ENCODE measurements around the gene SLC28A3. TPM values are rescaled to one million over a fixed set of nuclear protein-coding genes. Genes with fewer than 3 reads are reported as not detected.

SLC28A3 gene
- total and polyA plus RNA-seq, 10 of the 15 experiments (the other 5 are each of a cell fraction or from before 2014, with no cell fraction given) = 0.03 to 0.39 (median 0.07) TPM; not detected in 2

DNA sequence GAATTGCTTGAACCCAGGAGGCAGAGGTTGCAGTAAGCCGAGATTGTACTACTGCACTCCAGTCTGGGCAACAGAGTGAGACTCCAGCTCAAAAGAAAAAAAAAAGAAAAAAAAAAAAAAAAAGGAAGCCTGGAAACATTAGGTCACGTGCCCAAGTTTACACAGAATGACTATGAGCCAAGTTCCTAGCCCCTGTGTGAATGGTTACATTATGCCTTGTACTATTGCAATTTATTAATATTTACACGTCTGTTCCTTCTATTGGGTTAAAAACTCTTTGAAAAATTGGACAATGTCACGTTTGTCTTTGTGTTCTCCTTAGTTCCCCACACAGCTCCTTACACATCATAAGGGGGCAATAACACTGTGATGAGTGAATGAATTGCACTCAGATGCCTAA, 33.5 kb upstream of the SLC28A3 start:
- TF ChIP-seq ZNF207 (IDR thresholded peaks at IDR 0.05; ENCODE audit: borderline replicate concordance) = no peak
- TF ChIP-seq STAT1 (conservative IDR thresholded peaks at IDR 0.05) = no peak
- TF ChIP-seq, protein P1, sequence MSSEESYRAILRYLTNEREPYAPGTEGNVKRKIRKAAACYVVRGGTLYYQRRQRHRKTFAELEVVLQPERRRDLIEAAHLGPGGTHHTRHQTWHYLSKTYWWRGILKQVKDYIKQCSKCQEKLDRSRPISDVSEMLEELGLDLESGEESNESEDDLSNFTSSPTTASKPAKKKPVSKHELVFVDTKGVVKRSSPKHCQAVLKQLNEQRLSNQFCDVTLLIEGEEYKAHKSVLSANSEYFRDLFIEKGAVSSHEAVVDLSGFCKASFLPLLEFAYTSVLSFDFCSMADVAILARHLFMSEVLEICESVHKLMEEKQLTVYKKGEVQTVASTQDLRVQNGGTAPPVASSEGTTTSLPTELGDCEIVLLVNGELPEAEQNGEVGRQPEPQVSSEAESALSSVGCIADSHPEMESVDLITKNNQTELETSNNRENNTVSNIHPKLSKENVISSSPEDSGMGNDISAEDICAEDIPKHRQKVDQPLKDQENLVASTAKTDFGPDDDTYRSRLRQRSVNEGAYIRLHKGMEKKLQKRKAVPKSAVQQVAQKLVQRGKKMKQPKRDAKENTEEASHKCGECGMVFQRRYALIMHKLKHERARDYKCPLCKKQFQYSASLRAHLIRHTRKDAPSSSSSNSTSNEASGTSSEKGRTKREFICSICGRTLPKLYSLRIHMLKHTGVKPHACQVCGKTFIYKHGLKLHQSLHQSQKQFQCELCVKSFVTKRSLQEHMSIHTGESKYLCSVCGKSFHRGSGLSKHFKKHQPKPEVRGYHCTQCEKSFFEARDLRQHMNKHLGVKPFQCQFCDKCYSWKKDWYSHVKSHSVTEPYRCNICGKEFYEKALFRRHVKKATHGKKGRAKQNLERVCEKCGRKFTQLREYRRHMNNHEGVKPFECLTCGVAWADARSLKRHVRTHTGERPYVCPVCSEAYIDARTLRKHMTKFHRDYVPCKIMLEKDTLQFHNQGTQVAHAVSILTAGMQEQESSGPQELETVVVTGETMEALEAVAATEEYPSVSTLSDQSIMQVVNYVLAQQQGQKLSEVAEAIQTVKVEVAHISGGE (CRISPR knock-in tag; IDR thresholded peaks at IDR 0.05) = no peak
- TF ChIP-seq, protein P2, sequence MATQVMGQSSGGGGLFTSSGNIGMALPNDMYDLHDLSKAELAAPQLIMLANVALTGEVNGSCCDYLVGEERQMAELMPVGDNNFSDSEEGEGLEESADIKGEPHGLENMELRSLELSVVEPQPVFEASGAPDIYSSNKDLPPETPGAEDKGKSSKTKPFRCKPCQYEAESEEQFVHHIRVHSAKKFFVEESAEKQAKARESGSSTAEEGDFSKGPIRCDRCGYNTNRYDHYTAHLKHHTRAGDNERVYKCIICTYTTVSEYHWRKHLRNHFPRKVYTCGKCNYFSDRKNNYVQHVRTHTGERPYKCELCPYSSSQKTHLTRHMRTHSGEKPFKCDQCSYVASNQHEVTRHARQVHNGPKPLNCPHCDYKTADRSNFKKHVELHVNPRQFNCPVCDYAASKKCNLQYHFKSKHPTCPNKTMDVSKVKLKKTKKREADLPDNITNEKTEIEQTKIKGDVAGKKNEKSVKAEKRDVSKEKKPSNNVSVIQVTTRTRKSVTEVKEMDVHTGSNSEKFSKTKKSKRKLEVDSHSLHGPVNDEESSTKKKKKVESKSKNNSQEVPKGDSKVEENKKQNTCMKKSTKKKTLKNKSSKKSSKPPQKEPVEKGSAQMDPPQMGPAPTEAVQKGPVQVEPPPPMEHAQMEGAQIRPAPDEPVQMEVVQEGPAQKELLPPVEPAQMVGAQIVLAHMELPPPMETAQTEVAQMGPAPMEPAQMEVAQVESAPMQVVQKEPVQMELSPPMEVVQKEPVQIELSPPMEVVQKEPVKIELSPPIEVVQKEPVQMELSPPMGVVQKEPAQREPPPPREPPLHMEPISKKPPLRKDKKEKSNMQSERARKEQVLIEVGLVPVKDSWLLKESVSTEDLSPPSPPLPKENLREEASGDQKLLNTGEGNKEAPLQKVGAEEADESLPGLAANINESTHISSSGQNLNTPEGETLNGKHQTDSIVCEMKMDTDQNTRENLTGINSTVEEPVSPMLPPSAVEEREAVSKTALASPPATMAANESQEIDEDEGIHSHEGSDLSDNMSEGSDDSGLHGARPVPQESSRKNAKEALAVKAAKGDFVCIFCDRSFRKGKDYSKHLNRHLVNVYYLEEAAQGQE (IDR thresholded peaks at IDR 0.05; ENCODE audit: low read depth, low read length) = no peak
- TF ChIP-seq IRF3 (IDR thresholded peaks at IDR 0.05) = no peak
- TF ChIP-seq RAD51 (IDR thresholded peaks at IDR 0.05) = 0 out of 2 replicates have a peak, but pooled peaks have one; percentile 22
- no peak for TF ChIP-seq ESRRA (IDR thresholded peaks at IDR 0.05; ENCODE audit: low read length)
- no peak for TF ChIP-seq TCF7 (IDR thresholded peaks at IDR 0.05; ENCODE audit: borderline replicate concordance)
- in situ Hi-C loops (cut with MboI) (loop anchor here (25.0 kb wide), 1 partner anchor 88 kb away; no protein-coding TSS in a partner anchor), intact Hi-C loops (cut with micrococcal nuclease; ENCODE audit: unreplicated experiment) (no loop called here)
- DNase-seq (ENCODE audit: low read depth, low spot score) (no peak), ATAC-seq (no peak), FAIRE-seq (no peak)
- no peaks in the 10 kb centered on the region for H4K20me1 ChIP-seq (ENCODE audit: control insufficient read depth, insufficient read depth)
- no peak overlapping the region for H3K27ac ChIP-seq (ENCODE audit: control insufficient read depth, insufficient read depth)
- H3K9me3 ChIP-seq (replicated peaks; ENCODE audit: control insufficient read depth, insufficient read depth, low read length) = no peaks in the 10 kb centered on the region
- H3K36me3 ChIP-seq (ENCODE audit: control insufficient read depth in 2 of 2, insufficient read depth in 2 of 2, low read length in 1 of 2) = no peaks in the 10 kb centered on the region
- H3K9ac ChIP-seq (ENCODE audit: control insufficient read depth, insufficient read depth, low read length) = no peak overlapping the region
- WGBS (ENCODE audit: insufficient coverage, insufficient replicate concordance, low lambda C conversion rate, missing lambda C conversion rate) = 0% methylated on average over 4 of the region's 4 CpGs
- H3K4me2 ChIP-seq (ENCODE audit: control insufficient read depth, insufficient read depth) = no peak overlapping the region
- BruUV-seq (replicated peaks) = no TSS peak
- H3K4me1 ChIP-seq (ENCODE audit: control insufficient read depth, insufficient read depth, low read length) = no peaks in the 10 kb centered on the region
- no peak overlapping the region for H2AFZ ChIP-seq (ENCODE audit: control insufficient read depth, low read depth, low read length)
- no peaks in the 10 kb centered on the region for H3K27me3 ChIP-seq (replicated peaks in 1 of 2; ENCODE audit: control insufficient read depth in 2 of 2, insufficient read depth in 2 of 2, low read length in 1 of 2)
- POLR2A ChIA-PET = interaction anchor here (0.7 kb wide), 1 partner anchor 11 kb away, joined by 8 read pairs; no protein-coding TSS in a partner anchor
- CTCF ChIA-PET = interaction anchor here (1.4 kb wide), 1 partner anchor 23 kb away, joined by 3 read pairs; no protein-coding TSS in a partner anchor
- RAD21 ChIA-PET (ENCODE audit: unreplicated experiment) = no interaction called here
- no peak overlapping the region for H3K4me3 ChIP-seq
- no peaks in the 10 kb centered on the region for H3K79me2 ChIP-seq (ENCODE audit: control insufficient read depth, insufficient read depth, low read length)
- SMC1A ChIA-PET (ENCODE audit: uncharacterized antibody, unreplicated experiment) = interaction anchor here (1.2 kb wide), 1 partner anchor 22 kb away, joined by 3 read pairs; no protein-coding TSS in a partner anchor

All from GM12878 (cell line).